GM19468 (cell line): ENCODE measurements around the gene VTN.
A peak's percentile ranks its signal among the peaks of the same experiment; 100 is the strongest.

ENCODE experiments used
- ATAC-seq: cut with Tn5 transposase; IDR thresholded peaks from one replicate; pipeline ENCODE4 v1.9.1; 2021; ENCODE audit warnings: mild to moderate bottlenecking, moderate library complexity, moderate number of reproducible peaks; ENCODE audit not compliant: unreplicated experiment; ENCODE audit errors: extremely low read depth

VTN gene

GRCh38 chr17:28371245-28372202, 1.4 kb upstream of the VTN start, which contains the start of gene SARM1:
SARM1 (plus strand) TSS chr17:28371694; CDS start chr17:28372033, 339 bp downstream.
- ATAC-seq, result peak; percentile 51

- ATAC-seq, result no peak
These were observed 617 bp upstream of the VTN start for GRCh38 chr17:28370744-28371103.

- no peak for ATAC-seq
These were observed 448 bp downstream of the VTN start for GRCh38 chr17:28369684-28370034.

- ATAC-seq, result no peak
These were observed 1.0 kb downstream of the VTN start for GRCh38 chr17:28368915-28369683.

GRCh38 chr17:28368306-28368831, 1.7 kb downstream of the VTN start:
- no peak for ATAC-seq

- no peak for ATAC-seq
These were observed 2.3 kb downstream of the VTN start for GRCh38 chr17:28367641-28368305.

- ATAC-seq, result no peak
These were observed 3.5 kb downstream of the VTN start for GRCh38 chr17:28366605-28367004.

GRCh38 chr17:28365487-28365886, 4.6 kb downstream of the VTN start:
- ATAC-seq, result no peak

- no peak for ATAC-seq
These were observed 5.3 kb downstream of the VTN start, which contains the start of gene SEBOX for GRCh38 chr17:28364665-28365363. SEBOX (minus strand) TSS chr17:28365199; CDS start chr17:28365151, 48 bp downstream.

GRCh38 chr17:28363776-28364650, 6.1 kb downstream of the VTN start:
- ATAC-seq, result no peak

- no peak for ATAC-seq
These were observed 6.9 kb downstream of the VTN start for GRCh38 chr17:28363186-28363585.

- no peak for ATAC-seq
These were observed 12.3 kb downstream of the VTN start for GRCh38 chr17:28357901-28358197.

- peak; percentile 88 for ATAC-seq
These were observed 12.8 kb downstream of the VTN start, which contains the start of gene POLDIP2 for GRCh38 chr17:28357061-28357900. POLDIP2 (minus strand) TSS chr17:28357527; CDS start chr17:28357448, 79 bp downstream.

GRCh38 chr17:28350271-28350670, 19.8 kb downstream of the VTN start:
- ATAC-seq, result no peak

- ATAC-seq, result no peak
These were observed 21.1 kb downstream of the VTN start for GRCh38 chr17:28348979-28349378.

- ATAC-seq, result no peak
These were observed 22.7 kb downstream of the VTN start for GRCh38 chr17:28347261-28347891.

- ATAC-seq, result no peak
These were observed 23.3 kb downstream of the VTN start for GRCh38 chr17:28346746-28347246.
